Erythroblast (primary cell): ENCODE data around the gene UGT1A10.

Experiments
- DNase-seq, 2 experiments: peaks; one replicate each; lab custom pipeline; 2025; lab: John Stamatoyannopoulos, UW
- GATA1 ChIP-seq: IDR thresholded peaks from 2 replicates; pipeline ENCODE4 v1.6.1; 2011; ENCODE audit warnings: low read depth, mild to moderate bottlenecking, control low read depth, low read length, moderate library complexity
- POLR2A ChIP-seq: IDR thresholded peaks from 2 replicates; pipeline ENCODE4 v1.6.1; 2011; ENCODE audit warnings: mild to moderate bottlenecking, low read length

The UGT1A10 gene

DNA sequence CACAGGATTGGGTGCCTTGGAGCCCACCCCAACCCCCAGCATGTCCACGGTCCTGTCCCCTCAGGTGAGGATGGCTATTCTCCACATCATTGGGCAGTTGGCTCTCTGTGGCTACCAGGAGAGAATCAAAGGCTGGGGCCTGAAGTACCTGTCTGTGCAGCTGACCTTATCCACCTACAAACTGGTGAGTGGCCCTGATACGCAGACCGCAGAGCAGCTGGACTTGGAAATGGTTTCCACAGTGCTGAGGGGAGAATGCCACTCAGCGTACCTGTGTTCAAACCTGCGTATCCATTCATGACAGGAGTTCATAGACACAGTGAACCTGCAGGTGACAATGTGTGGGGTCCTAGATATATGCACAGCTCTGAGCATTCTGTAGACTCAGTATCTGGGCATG lies 163.5 kb downstream of the UGT1A10 start:
- no peak for DNase-seq
- TF ChIP-seq GATA1 = no peak

GRCh38 chr2:233800208-233800607 lies 164.0 kb downstream of the UGT1A10 start:
- DNase-seq = no peak
- no peak for TF ChIP-seq GATA1
- no peak for TF ChIP-seq POLR2A

DNA sequence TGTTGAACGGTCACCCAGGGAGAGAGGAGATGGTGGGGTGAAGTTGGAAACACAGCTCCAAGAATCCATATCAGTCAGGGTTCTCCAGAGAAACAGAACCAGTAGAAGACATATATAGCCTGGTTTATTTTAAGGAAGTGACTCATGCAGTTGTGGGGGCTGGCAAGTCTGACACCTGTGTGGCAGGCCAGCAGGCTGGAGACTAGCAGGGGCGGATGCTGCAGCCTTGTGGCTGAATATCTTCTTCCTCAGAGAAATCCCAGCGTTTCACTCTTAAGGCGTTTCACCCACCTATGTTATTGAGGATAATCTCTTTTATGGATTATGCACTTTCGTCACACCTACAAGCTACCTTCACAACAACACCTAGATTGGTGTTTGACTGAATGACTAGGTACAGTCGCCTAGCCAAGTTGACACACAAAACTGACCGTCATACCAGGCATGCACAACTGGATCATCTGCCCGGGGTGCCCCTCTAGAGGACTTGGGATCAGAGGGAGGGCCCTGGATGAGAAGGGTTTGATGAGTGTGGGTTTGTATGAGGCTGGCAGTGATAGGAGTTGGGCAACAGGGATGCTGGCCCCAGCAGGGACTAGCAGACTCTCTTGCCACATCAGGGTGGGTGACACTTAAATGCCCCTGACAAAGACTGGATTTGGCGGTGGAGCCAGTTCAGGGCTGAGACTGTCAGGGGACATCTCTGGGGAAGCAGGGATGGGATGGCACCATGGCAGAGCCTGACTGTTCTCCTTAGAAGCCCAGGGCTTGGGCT lies 165.3 kb downstream of the UGT1A10 start:
- TF ChIP-seq GATA1 (no peak), POLR2A (no peak)
- DNase-seq = no peak

GRCh38 chr2:233802132-233802815 lies 166.0 kb downstream of the UGT1A10 start:
- no peak for DNase-seq
- TF ChIP-seq GATA1 = no peak
- TF ChIP-seq POLR2A = no peak

GRCh38 chr2:233803292-233803911 lies 167.2 kb downstream of the UGT1A10 start:
- no peak for DNase-seq
- TF ChIP-seq POLR2A = no peak
- TF ChIP-seq GATA1 = no peak

- TF ChIP-seq GATA1 (no peak), POLR2A (no peak)
- DNase-seq = no peak
These were observed 167.7 kb downstream of the UGT1A10 start for GRCh38 chr2:233803994-233804393.

DNA sequence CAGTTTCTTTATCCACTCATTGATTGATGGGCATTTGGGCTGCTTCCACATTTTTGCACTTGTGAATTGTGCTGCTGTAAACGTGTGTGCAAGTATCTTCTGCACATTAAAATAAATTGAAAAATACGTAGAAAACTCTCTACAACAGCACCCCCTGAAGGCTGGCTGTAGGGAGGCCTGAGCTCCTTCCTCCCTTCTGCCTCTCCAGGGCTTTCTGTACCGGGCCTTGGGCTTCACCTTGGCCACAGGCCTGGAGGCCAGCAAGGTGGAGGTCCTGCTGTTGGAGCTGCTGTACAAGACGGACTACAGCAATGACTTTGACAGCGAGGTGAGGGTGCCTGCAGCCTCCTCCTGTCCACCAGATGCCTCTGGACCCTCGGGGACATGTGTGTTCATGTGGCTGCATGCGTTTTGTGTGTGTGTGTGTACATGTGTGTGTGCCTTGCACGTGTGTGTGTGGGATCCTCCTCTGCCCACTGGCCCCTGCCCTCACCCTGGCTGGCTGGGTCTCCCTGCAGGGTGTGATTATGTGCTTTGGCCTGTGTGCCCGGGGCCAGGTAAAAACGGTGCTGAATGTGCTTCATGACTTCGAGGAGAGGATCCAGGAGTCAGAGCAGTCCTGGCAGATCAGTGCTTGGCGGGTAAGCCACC lies 171.1 kb downstream of the UGT1A10 start:
- TF ChIP-seq POLR2A (no peak), GATA1 (no peak)
- no peak for DNase-seq

DNA sequence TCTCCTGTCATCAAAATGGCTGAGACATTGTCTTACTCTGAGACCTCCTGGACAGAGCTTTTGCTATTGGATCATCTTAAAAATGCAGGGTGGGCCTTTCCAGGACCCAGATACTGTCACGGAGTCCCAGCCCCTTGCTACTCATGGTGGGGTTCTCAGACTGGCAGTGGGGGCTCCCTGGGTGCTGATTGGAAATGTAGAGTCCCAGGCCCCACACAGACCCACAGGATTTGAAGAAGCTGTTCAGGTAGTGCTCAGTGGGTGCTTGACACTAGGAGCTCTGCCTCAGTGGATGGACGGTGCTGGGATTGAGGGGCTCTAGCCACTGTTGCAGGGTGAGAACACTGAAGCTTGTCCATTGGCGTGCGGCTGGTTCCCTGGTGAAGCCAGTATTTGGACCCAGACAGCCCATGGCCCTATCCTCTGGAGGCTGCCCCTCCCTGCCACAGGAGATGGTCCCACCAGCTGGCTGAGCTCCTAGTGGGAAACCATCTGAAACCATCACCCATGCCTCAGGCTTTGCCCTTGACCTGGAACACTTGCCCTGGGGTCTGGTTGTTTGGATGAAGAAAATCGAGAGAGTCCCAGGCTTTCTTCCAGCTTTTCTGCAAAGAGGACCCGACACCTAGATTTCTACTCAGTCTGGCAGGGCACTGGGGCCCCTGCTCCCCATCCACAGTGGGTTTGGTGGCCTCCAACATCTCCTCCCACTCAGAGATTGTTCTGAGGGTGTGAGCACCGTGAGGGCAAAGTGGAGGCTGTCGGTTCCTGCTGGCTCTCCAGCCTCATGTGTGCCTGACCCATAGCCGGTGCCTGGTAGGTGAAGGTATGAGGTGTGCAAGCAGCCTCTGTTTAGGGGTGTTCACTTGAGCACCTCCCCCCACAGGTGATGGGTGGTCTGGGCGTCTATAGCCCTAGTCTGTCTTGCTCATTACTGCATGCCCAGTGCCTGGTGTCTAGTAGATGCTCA lies 172.0 kb downstream of the UGT1A10 start:
- TF ChIP-seq POLR2A (no peak), GATA1 (no peak)
- no peak for DNase-seq

GRCh38 chr2:233810385-233810784 lies 174.1 kb downstream of the UGT1A10 start:
- DNase-seq = no peak
- no peak for TF ChIP-seq POLR2A
- TF ChIP-seq GATA1 = no peak

DNA sequence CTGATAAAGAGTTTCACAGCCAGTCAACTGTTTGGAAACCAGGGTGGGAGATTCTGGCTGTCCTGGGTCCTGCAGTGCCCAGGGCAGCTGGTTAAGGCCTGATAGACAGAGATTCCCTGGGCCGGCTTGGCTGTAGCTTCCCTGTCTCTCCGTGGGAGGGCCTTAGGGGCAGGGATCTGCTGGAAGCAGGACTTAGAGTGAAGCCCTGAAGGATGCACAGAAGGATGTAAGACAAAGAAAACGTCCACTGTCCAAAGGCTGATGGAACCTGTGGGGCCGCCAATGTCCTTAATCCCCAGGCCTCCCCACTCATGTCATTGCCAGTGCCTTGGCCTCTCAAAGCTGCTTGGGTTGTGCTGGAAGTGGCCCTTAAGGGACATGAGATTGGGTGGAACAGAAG lies 174.8 kb downstream of the UGT1A10 start:
- DNase-seq = no peak
- TF ChIP-seq POLR2A = no peak
- TF ChIP-seq GATA1 = no peak

DNA sequence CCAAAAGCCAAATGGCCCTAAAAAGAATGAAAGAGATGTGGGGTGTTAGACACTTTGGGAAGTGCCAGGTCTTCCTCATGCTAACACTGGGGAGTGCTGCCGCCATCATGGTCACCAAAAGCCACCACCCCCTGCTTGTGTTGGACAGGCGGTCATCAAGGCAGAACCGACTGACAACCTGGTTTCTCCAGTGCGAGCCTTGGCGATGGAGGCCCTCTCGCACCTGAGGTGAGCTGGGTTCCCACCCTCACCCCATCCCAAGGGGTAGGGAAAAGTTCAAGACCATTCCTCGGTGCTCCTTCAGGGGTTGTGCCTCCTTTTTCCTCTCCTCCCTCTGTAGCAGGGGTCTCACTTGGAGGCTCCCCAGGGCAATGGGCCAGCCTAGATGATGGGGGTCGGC lies 175.5 kb downstream of the UGT1A10 start:
- DNase-seq = no peak
- no peak for TF ChIP-seq GATA1
- no peak for TF ChIP-seq POLR2A

GRCh38 chr2:233813236-233814055 lies 177.2 kb downstream of the UGT1A10 start:
- no peak for DNase-seq

More at GRCh38 chr2:233813236-233814055, 177.2 kb downstream of the UGT1A10 start:
- TF ChIP-seq GATA1 = no peak
- TF ChIP-seq POLR2A = no peak
